ENCODE data around the gene WBP11.
"Not testable (repeated sequence)": the region's sequence is repeated elsewhere in the genome, so short reads cannot be mapped to it uniquely, and the experiment has no call there.

DNA sequence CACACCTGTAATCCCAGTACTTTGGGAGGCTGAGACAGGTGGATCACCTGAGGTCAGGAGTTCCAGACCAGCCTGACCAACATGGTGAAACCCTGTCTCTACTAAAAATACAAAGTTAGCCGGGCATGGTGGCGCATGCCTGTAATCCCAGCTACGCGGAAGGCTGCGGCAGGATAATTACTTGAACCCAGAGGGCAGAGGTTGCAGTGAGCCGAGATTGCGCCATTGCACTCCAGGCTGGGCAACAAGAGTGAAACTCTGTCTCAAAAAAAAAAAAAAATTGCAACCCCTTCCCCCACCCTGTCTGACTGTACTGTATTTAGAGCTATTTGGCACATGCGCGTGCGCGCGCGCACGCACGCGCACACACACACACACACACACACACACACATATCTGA, 66.8 kb downstream of the WBP11 start:
- TF ChIP-seq, protein P1, sequence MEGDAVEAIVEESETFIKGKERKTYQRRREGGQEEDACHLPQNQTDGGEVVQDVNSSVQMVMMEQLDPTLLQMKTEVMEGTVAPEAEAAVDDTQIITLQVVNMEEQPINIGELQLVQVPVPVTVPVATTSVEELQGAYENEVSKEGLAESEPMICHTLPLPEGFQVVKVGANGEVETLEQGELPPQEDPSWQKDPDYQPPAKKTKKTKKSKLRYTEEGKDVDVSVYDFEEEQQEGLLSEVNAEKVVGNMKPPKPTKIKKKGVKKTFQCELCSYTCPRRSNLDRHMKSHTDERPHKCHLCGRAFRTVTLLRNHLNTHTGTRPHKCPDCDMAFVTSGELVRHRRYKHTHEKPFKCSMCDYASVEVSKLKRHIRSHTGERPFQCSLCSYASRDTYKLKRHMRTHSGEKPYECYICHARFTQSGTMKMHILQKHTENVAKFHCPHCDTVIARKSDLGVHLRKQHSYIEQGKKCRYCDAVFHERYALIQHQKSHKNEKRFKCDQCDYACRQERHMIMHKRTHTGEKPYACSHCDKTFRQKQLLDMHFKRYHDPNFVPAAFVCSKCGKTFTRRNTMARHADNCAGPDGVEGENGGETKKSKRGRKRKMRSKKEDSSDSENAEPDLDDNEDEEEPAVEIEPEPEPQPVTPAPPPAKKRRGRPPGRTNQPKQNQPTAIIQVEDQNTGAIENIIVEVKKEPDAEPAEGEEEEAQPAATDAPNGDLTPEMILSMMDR (IDR thresholded peaks at IDR 0.05; ENCODE audit: insufficient read depth, low read depth, low read length), result not testable (repeated sequence)
- TF ChIP-seq EZH2 (IDR thresholded peaks at IDR 0.05; ENCODE audit: insufficient read depth, low read length), result not testable (repeated sequence)

Measured in astrocyte (in vitro differentiated cells and primary cell).